T-cell (primary cell): ENCODE results near the gene PDZD7. TPM values are rescaled to one million over a fixed set of nuclear protein-coding genes. Genes with fewer than 3 reads are reported as not detected.

Experiments
- ATAC-seq, 4 experiments: fragments of 200-7000 bp in 3 of 4; fragments of 150-1000 bp in 1 of 4; cut with Tn5 transposase; replicated peaks in 1 of 4; 1 replicate in 3 of 4; 2 replicates in 1 of 4; pipeline ENCODE4 v1.10.0; 2021; ENCODE audit warnings: moderate library complexity in 3 of 4, mild to moderate bottlenecking in 2 of 4, moderate number of reproducible peaks in 1 of 4
- CTCF ChIA-PET, 2 donors: fragments of 300-600 bp; sonication (Branson Sonifier 250); formaldehyde crosslinking; loops; one replicate each; lab custom pipeline; 2022; ENCODE audit warnings: antibody characterized with exemption in 2 of 2; lab: Charles Lee
- POLR2A ChIA-PET, 2 donors: fragments of 300-600 bp; sonication (Branson Sonifier 250); formaldehyde crosslinking; loops; one replicate each; lab custom pipeline; 2022; ENCODE audit warnings: antibody characterized with exemption in 2 of 2; lab: Charles Lee
- DNase-seq, 35 experiments: peaks; one replicate each; pipeline versions ENCODE4 v3.0.0 to v3.0.0-alpha.2; 2013 to 2023
- H3K27ac ChIP-seq: one replicate; pipeline ENCODE4 v1.5.1; 2013; ENCODE audit warnings: low read length
- H3K27me3 ChIP-seq, 2 experiments: replicated peaks in 1 of 2; 1 replicate in 1 of 2; 2 replicates in 1 of 2; pipeline versions ENCODE4 v1.6.1 to v1.7.0; 2013; ENCODE audit warnings: low read length in 1 of 2, mixed read lengths in 1 of 2; ENCODE audit not compliant: control insufficient read depth in 2 of 2, insufficient read depth in 2 of 2; ENCODE audit errors: extremely low read depth in 1 of 2
- H3K36me3 ChIP-seq, 2 donors: 1 replicate in 1 of 2; 2 replicates in 1 of 2; pipeline versions ENCODE4 v1.6.1 to v1.7.0; 2013; ENCODE audit warnings: low read length in 1 of 2; ENCODE audit not compliant: control insufficient read depth in 2 of 2, insufficient read depth in 1 of 2; ENCODE audit errors: extremely low read depth in 1 of 2
- H3K4me1 ChIP-seq, 2 experiments: 1 replicate in 1 of 2; 2 replicates in 1 of 2; pipeline versions ENCODE4 v1.6.1 to v1.7.0; 2013; ENCODE audit warnings: low read length in 2 of 2, mixed read lengths in 1 of 2; ENCODE audit not compliant: insufficient read depth in 2 of 2, control insufficient read depth in 1 of 2; ENCODE audit errors: extremely low read depth in 1 of 2
- H3K4me3 ChIP-seq, 2 donors: 1 replicate in 1 of 2; 2 replicates in 1 of 2; pipeline versions ENCODE4 v1.5.1 to v1.7.0; 2013; ENCODE audit warnings: mild to moderate bottlenecking in 2 of 2, low read length in 1 of 2, moderate library complexity in 1 of 2; ENCODE audit not compliant: control insufficient read depth in 1 of 2; ENCODE audit errors: extremely low read depth in 1 of 2
- H3K9me3 ChIP-seq: 2 replicates; pipeline ENCODE4 v1.7.0; 2013
- H3K27ac Mint-ChIP-seq, 2 donors: one replicate each; pipeline ENCODE4 v1.8.0; 2020 to 2021; ENCODE audit warnings: mild to moderate bottlenecking in 2 of 2, mixed read lengths in 2 of 2
- H3K27me3 Mint-ChIP-seq, 2 donors: one replicate each; pipeline ENCODE4 v1.8.0; 2021 to 2022; ENCODE audit warnings: mixed read lengths in 2 of 2
- H3K36me3 Mint-ChIP-seq: one replicate; pipeline ENCODE4 v1.8.0; 2021; ENCODE audit warnings: mixed read lengths
- H3K4me1 Mint-ChIP-seq, 3 donors: one replicate each; pipeline ENCODE4 v1.8.0; 2020 to 2022; ENCODE audit warnings: mixed read lengths in 3 of 3, mild to moderate bottlenecking in 1 of 3
- H3K4me3 Mint-ChIP-seq, 3 donors: one replicate each; pipeline ENCODE4 v1.8.0; 2020 to 2022; ENCODE audit warnings: mild to moderate bottlenecking in 3 of 3, mixed read lengths in 3 of 3, moderate library complexity in 3 of 3
- H3K9me3 Mint-ChIP-seq, 3 donors: one replicate each; pipeline ENCODE4 v1.8.0; 2020 to 2022; ENCODE audit warnings: mixed read lengths in 3 of 3
- WGBS: methylation state at CpG from one replicate; pipeline ENCODE4 v1.1.5; 2013; ENCODE audit warnings: missing lambda C conversion rate; ENCODE audit not compliant: insufficient coverage; 5-methylcytosine and 5-hydroxymethylcytosine counted together
- total RNA-seq, 35 experiments: library from RNA in 6 of 35; stranded (reverse) in 6 of 35; fragments of 120-200 nt in 1 of 35; gene quantifications; one replicate each; pipeline versions ENCODE4 v1.2.1 to v1.2.4 and lab custom pipeline; 2013 to 2026

PDZD7 gene
- total RNA-seq, 5 donors from 2014 or later (not counting 1 experiment from before 2014, with no cell fraction given): 1.7 to 2.7 (median 2.3) TPM

- H3K9me3 Mint-ChIP-seq: no peaks in the 10 kb centered on the region
- no peaks in the 10 kb centered on the region for H3K36me3 ChIP-seq
- H3K27ac Mint-ChIP-seq: peak overlapping the region in 1 of 2 donors; percentile 16
- peaks cover 32 to 34% of the 10 kb centered on the region in 2 donors for H3K27me3 Mint-ChIP-seq
- H3K4me1 Mint-ChIP-seq: peaks cover 29 to 50% (median 32%) of the 10 kb centered on the region in 3 donors
- peak overlapping the region in 1 of 2 donors; percentile 99 for H3K4me3 ChIP-seq
- peak; percentile 28 to 38 (median 32) for ATAC-seq
- 8% methylated on average over 58 of the region's 63 CpGs for WGBS
- POLR2A ChIA-PET: no interaction called here
- H3K9me3 ChIP-seq: no peaks in the 10 kb centered on the region
- H3K36me3 Mint-ChIP-seq: no peaks in the 10 kb centered on the region
- H3K27ac ChIP-seq: no peak overlapping the region
- peak in 24 of 35 experiments; percentile 10 to 74 (median 38) for DNase-seq
- peak overlapping the region; percentile 63 to 93 (median 86) for H3K4me3 Mint-ChIP-seq
- CTCF ChIA-PET: interaction anchor here (0.6 to 6.1 kb wide), 8 partner anchors 11 to 405 kb away, joined by 3 to 42 read pairs (median 3); partner anchors contain the start of genes PDZD7 (in 1 of the 2) and SFXN3 (in 1 of the 2)
- peaks cover 6 to 54% of the 10 kb centered on the region in 2 experiments for H3K27me3 ChIP-seq
- H3K4me1 ChIP-seq: peaks cover 15 to 52% of the 10 kb centered on the region in 2 experiments
Observed at GRCh38 chr10:101062232-101063049, 31.5 kb upstream of the PDZD7 start.

GRCh38 chr10:101061624-101062231, 30.8 kb upstream of the PDZD7 start, which contains the start of gene KAZALD1:
Gene KAZALD1 (plus strand): TSS chr10:101061989. CDS start chr10:101062593, 604 bp downstream.
- no peaks in the 10 kb centered on the region for H3K36me3 Mint-ChIP-seq
- H3K9me3 ChIP-seq: no peaks in the 10 kb centered on the region
- no peaks in the 10 kb centered on the region for H3K9me3 Mint-ChIP-seq
- no peaks in the 10 kb centered on the region for H3K36me3 ChIP-seq
- WGBS: 65% methylated on average over 22 of the region's 31 CpGs
- H3K4me3 Mint-ChIP-seq: peak within 1 kb of the TSS; percentile 86 to 93 (median 87)
- peak within 1 kb of the TSS; percentile 90 for H3K27ac ChIP-seq
- ChIA-PET CTCF (interaction anchor here (0.6 to 6.1 kb wide), 9 partner anchors 10 to 405 kb away, joined by 3 to 42 read pairs (median 3); partner anchors contain the start of genes PDZD7 (in 1 of the 2) and SFXN3 (in 1 of the 2)), POLR2A (interaction anchor here in 1 of 2 donors (0.9 kb wide), 1 partner anchor 19 kb away, joined by 5 read pairs; no protein-coding TSS in a partner anchor)
- DNase-seq: peak in 2 of 35 experiments; percentile 20 to 21
- peaks cover 29 to 46% (median 31%) of the 10 kb centered on the region in 3 donors for H3K4me1 Mint-ChIP-seq
- peaks cover 6 to 47% of the 10 kb centered on the region in 2 experiments for H3K27me3 ChIP-seq
- H3K27ac Mint-ChIP-seq: peak within 1 kb of the TSS; percentile 91 to 98
- ATAC-seq: no peak
- H3K4me3 ChIP-seq: peak within 1 kb of the TSS; percentile 99 to 100
- peaks cover 13 to 45% of the 10 kb centered on the region in 2 experiments for H3K4me1 ChIP-seq
- peaks cover 32 to 33% of the 10 kb centered on the region in 2 donors for H3K27me3 Mint-ChIP-seq

DNA sequence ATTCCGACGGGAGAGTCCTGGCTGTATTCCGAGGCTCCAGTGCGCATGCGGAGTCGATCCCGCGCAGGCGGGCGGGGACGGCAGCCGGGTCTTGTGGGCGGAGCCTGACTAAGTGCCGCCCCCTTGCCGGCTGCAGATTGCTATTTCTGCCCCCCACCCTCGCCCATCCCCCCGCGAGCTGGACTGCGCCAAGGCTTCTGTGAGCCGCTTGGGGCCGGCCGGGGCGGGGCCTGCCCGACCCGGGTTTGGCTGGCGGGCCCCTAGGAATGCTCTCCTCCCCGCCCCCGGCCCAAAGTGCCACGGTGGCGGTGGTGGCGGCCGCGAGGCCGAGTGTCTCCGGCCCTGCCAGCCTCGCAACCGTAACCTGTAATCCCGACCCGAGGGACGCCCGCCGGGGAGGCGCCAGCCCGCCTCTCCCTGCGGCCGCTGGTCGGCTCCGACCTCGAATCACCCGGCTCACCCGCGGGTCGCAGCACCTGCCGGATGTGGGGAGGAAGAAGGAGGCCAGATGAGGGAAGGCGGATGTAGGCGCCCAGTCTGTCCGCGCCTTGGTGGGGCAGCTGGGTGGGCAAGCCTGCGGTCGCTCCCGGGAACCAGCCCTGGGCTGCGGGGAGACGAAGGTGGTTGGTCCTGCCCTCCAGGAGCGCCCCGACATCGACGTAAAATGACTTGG, 30.2 kb upstream of the PDZD7 start:
- Histone ChIP-seq H3K27ac (peak overlapping the region; percentile 90), H3K9me3 (no peaks in the 10 kb centered on the region), H3K4me1 (peaks cover 11 to 39% of the 10 kb centered on the region in 2 experiments), H3K36me3 (no peaks in the 10 kb centered on the region), H3K4me3 (peak overlapping the region; percentile 99 to 100), H3K27me3 (peaks cover 6 to 40% of the 10 kb centered on the region in 2 experiments)
- ChIA-PET POLR2A (interaction anchor here in 1 of 2 donors (0.6 to 0.9 kb wide), 2 partner anchors 18 to 20 kb away, joined by 5 to 13 read pairs; no protein-coding TSS in a partner anchor), CTCF (interaction anchor here (1.0 to 6.1 kb wide), 11 partner anchors 8 to 81 kb away, joined by 3 to 42 read pairs (median 4); partner anchors contain the start of genes PDZD7 (in 1 of the 2) and SFXN3 (in 1 of the 2))
- under 1% methylated on average over 67 of the region's 67 CpGs for WGBS
- ATAC-seq (peak; percentile 75 to 82 (median 78)), DNase-seq (peak in 29 of 35 experiments; percentile 30 to 93 (median 83))
- Mint-ChIP-seq H3K36me3 (no peaks in the 10 kb centered on the region), H3K4me3 (peak overlapping the region; percentile 86 to 93 (median 87)), H3K4me1 (peaks cover 24 to 39% (median 25%) of the 10 kb centered on the region in 3 donors), H3K9me3 (no peaks in the 10 kb centered on the region), H3K27me3 (peaks cover 25 to 26% of the 10 kb centered on the region in 2 donors), H3K27ac (peak overlapping the region; percentile 91 to 98)

DNA sequence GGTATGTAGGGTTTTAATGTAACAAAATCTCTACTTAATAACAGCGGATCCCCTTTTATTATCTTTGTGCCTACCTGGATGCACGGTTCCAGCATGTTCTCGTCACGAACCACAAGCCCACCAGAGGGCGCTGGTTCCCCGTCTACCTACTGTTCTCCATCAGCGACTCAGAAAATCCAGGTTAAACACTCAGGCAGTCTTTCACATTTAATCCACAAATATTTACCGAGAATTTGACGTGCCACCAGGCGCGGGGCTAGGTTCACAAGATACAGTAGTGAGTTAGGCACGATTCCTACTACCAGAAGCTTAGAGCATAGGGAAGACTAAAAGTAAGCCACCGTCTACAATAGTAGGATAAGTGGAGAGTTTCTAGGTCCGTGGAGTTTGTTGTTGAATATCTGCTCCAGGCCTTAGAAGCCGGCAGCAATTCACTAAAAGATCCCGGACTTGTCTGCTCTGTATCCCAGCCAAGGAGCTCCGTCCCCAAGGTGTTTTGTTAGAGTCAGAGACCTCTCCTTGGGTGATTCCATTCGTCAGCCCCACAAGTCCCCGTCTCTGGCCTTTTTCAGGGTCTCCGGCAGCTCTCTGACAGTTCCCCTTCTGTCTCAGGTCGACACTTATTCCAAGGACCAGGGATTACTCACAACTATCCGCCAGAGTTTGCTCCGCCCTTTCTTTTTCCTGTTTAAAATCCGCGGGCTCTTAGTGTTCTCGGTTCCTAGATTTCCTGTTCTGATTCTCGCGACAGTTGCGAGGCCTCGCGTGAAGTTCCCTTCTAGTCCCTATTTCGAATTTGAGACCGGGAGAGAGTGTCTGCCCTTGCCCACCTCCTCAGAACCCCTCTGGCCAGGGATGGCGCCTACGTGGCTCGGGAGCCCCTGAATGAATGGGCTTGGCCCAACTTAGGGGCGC, 29.4 kb upstream of the PDZD7 start:
- CTCF ChIA-PET: interaction anchor here (1.0 to 6.1 kb wide), 9 partner anchors 8 to 56 kb away, joined by 3 to 42 read pairs (median 4); partner anchors contain the start of genes PDZD7 (in 1 of the 2) and SFXN3 (in 1 of the 2)
- ATAC-seq (peak; percentile 75 to 81 (median 76)), DNase-seq (peak; percentile 67 to 94 (median 86))
- POLR2A ChIA-PET: interaction anchor here in 1 of 2 donors (0.6 kb wide), 1 partner anchor 19 kb away, joined by 13 read pairs; no protein-coding TSS in a partner anchor
- peak overlapping the region; percentile 90 for H3K27ac ChIP-seq
- Mint-ChIP-seq H3K27me3 (peaks cover 17 to 19% of the 10 kb centered on the region in 2 donors), H3K36me3 (no peaks in the 10 kb centered on the region), H3K4me3 (peak overlapping the region; percentile 86 to 93 (median 87)), H3K27ac (peak overlapping the region; percentile 91 to 98), H3K4me1 (peaks cover 22 to 35% (median 23%) of the 10 kb centered on the region in 3 donors), H3K9me3 (no peaks in the 10 kb centered on the region)
- peak overlapping the region; percentile 99 to 100 for H3K4me3 ChIP-seq
- H3K4me1 ChIP-seq: peaks cover 11 to 34% of the 10 kb centered on the region in 2 experiments
- no peaks in the 10 kb centered on the region for H3K9me3 ChIP-seq
- WGBS: under 1% methylated on average over 28 of the region's 37 CpGs
- H3K27me3 ChIP-seq: peaks cover 6 to 32% of the 10 kb centered on the region in 2 experiments
- no peaks in the 10 kb centered on the region for H3K36me3 ChIP-seq
